ENCODE results near the gene HCFC2.

DNA sequence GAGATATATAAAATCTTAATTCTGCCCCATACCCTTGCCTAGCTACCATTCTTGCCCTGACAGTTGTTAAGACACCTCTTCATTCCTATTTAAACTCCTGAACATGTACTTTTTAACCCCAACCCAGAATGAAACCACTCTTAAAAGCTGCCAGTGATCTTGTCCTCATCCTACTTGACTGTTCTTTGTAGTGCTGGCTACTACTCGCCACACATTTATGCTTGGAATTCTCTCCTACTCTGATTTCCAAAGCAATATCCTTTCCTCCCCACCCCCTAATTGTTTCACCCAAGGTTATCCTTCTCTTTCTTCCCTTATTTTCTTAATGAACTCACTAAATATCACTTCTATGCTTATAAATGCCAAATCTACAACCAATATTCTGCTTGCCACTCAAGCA, 69.5 kb downstream of the HCFC2 start:
- TF ChIP-seq CTCF (conservative IDR thresholded peaks at IDR 0.05 in 1 of 2, IDR thresholded peaks at IDR 0.05 in 1 of 2; ENCODE audit: extremely low read depth in 1 of 2, insufficient read depth in 1 of 2, low read depth in 1 of 2, low read length in 2 of 2) (no peak), EZH2 (IDR thresholded peaks at IDR 0.05; ENCODE audit: borderline replicate concordance, low read length) (no peak)
